ENCODE data around the gene VPS37D.

VPS37D gene

GRCh38 chr7:73699370-73700068 is 31.9 kb downstream of the VPS37D start:
- no peak overlapping the region for H3K4me3 ChIP-seq (ENCODE audit: low read depth, low read length)
- no peak overlapping the region for H2AFZ ChIP-seq (ENCODE audit: low read length, unreplicated experiment)
- peaks cover 20% of the 10 kb centered on the region; the same call in 1 of the 2 replicates for H3K36me3 ChIP-seq (ENCODE audit: insufficient read depth, low read length)
- peaks cover 7% of the 10 kb centered on the region for H3K79me2 ChIP-seq (ENCODE audit: control insufficient read depth, insufficient read depth, low read length, unreplicated experiment)
- H3K27me3 ChIP-seq (ENCODE audit: insufficient read depth, low read length) = no peaks in the 10 kb centered on the region
- peaks cover 5% of the 10 kb centered on the region for H3K4me1 ChIP-seq (ENCODE audit: control insufficient read depth, insufficient read depth, low read length, unreplicated experiment)
- no peak overlapping the region for H3K27ac ChIP-seq (ENCODE audit: low read depth, low read length)

- no peaks in the 10 kb centered on the region for H3K27me3 ChIP-seq (ENCODE audit: insufficient read depth, low read length)
- H2AFZ ChIP-seq (ENCODE audit: low read length, unreplicated experiment) = no peak overlapping the region
- peaks cover 22% of the 10 kb centered on the region; the same call in 1 of the 2 replicates for H3K36me3 ChIP-seq (ENCODE audit: insufficient read depth, low read length)
- H3K4me1 ChIP-seq (ENCODE audit: control insufficient read depth, insufficient read depth, low read length, unreplicated experiment) = peaks cover 11% of the 10 kb centered on the region
- H3K79me2 ChIP-seq (ENCODE audit: control insufficient read depth, insufficient read depth, low read length, unreplicated experiment) = peaks cover 7% of the 10 kb centered on the region
- no peak overlapping the region for H3K27ac ChIP-seq (ENCODE audit: low read depth, low read length)
- no peak overlapping the region for H3K4me3 ChIP-seq (ENCODE audit: low read depth, low read length)
Observed at GRCh38 chr7:73700069-73700423, 32.4 kb downstream of the VPS37D start.

GRCh38 chr7:73700581-73701134 is 33.0 kb downstream of the VPS37D start:
- Histone ChIP-seq H3K4me1 (ENCODE audit: control insufficient read depth, insufficient read depth, low read length, unreplicated experiment) (peaks cover 17% of the 10 kb centered on the region), H3K4me3 (ENCODE audit: low read depth, low read length) (no peak overlapping the region), H3K79me2 (ENCODE audit: control insufficient read depth, insufficient read depth, low read length, unreplicated experiment) (peaks cover 7% of the 10 kb centered on the region), H3K36me3 (ENCODE audit: insufficient read depth, low read length) (peaks cover 22% of the 10 kb centered on the region; the same call in 1 of the 2 replicates), H3K27ac (ENCODE audit: low read depth, low read length) (no peak overlapping the region), H3K27me3 (ENCODE audit: insufficient read depth, low read length) (no peaks in the 10 kb centered on the region), H2AFZ (ENCODE audit: low read length, unreplicated experiment) (no peak overlapping the region)

- H3K4me3 ChIP-seq (ENCODE audit: low read depth, low read length) = no peak overlapping the region
- H3K4me1 ChIP-seq (ENCODE audit: control insufficient read depth, insufficient read depth, low read length, unreplicated experiment) = peaks cover 25% of the 10 kb centered on the region
- H3K27me3 ChIP-seq (ENCODE audit: insufficient read depth, low read length) = no peaks in the 10 kb centered on the region
- peaks cover 11% of the 10 kb centered on the region for H3K79me2 ChIP-seq (ENCODE audit: control insufficient read depth, insufficient read depth, low read length, unreplicated experiment)
- no peak overlapping the region for H3K27ac ChIP-seq (ENCODE audit: low read depth, low read length)
- peaks cover 22% of the 10 kb centered on the region; the same call in 1 of the 2 replicates for H3K36me3 ChIP-seq (ENCODE audit: insufficient read depth, low read length)
- H2AFZ ChIP-seq (ENCODE audit: low read length, unreplicated experiment) = no peak overlapping the region
Observed at GRCh38 chr7:73701357-73701995, 33.8 kb downstream of the VPS37D start.

- H3K27me3 ChIP-seq (ENCODE audit: insufficient read depth, low read length) = no peaks in the 10 kb centered on the region
- H3K4me1 ChIP-seq (ENCODE audit: control insufficient read depth, insufficient read depth, low read length, unreplicated experiment) = peaks cover 33% of the 10 kb centered on the region
- H3K36me3 ChIP-seq (ENCODE audit: insufficient read depth, low read length) = peaks cover 22% of the 10 kb centered on the region; the same call in 1 of the 2 replicates
- no peak overlapping the region for H3K4me3 ChIP-seq (ENCODE audit: low read depth, low read length)
- no peak overlapping the region for H2AFZ ChIP-seq (ENCODE audit: low read length, unreplicated experiment)
- peaks cover 18% of the 10 kb centered on the region for H3K79me2 ChIP-seq (ENCODE audit: control insufficient read depth, insufficient read depth, low read length, unreplicated experiment)
- H3K27ac ChIP-seq (ENCODE audit: low read depth, low read length) = no peak overlapping the region
Observed at GRCh38 chr7:73702226-73702625, 34.6 kb downstream of the VPS37D start.

- Histone ChIP-seq H3K27me3 (ENCODE audit: insufficient read depth, low read length) (no peaks in the 10 kb centered on the region), H3K4me1 (ENCODE audit: control insufficient read depth, insufficient read depth, low read length, unreplicated experiment) (peaks cover 36% of the 10 kb centered on the region), H3K79me2 (ENCODE audit: control insufficient read depth, insufficient read depth, low read length, unreplicated experiment) (peaks cover 19% of the 10 kb centered on the region), H3K36me3 (ENCODE audit: insufficient read depth, low read length) (peaks cover 22% of the 10 kb centered on the region; the same call in 1 of the 2 replicates), H3K4me3 (ENCODE audit: low read depth, low read length) (no peak overlapping the region), H2AFZ (ENCODE audit: low read length, unreplicated experiment) (no peak overlapping the region), H3K27ac (ENCODE audit: low read depth, low read length) (no peak overlapping the region)
Observed at GRCh38 chr7:73702665-73703064, 35.0 kb downstream of the VPS37D start.

GRCh38 chr7:73703225-73703624 is 35.6 kb downstream of the VPS37D start:
- no peak overlapping the region for H3K27ac ChIP-seq (ENCODE audit: low read depth, low read length)
- no peak overlapping the region for H3K4me3 ChIP-seq (ENCODE audit: low read depth, low read length)
- H3K79me2 ChIP-seq (ENCODE audit: control insufficient read depth, insufficient read depth, low read length, unreplicated experiment) = peaks cover 20% of the 10 kb centered on the region
- no peak overlapping the region for H2AFZ ChIP-seq (ENCODE audit: low read length, unreplicated experiment)
- peaks cover 38% of the 10 kb centered on the region for H3K4me1 ChIP-seq (ENCODE audit: control insufficient read depth, insufficient read depth, low read length, unreplicated experiment)
- H3K27me3 ChIP-seq (ENCODE audit: insufficient read depth, low read length) = no peaks in the 10 kb centered on the region
- H3K36me3 ChIP-seq (ENCODE audit: insufficient read depth, low read length) = peaks cover 22% of the 10 kb centered on the region; the same call in 1 of the 2 replicates

- Histone ChIP-seq H3K27ac (ENCODE audit: low read depth, low read length) (peak overlapping the region; percentile 14; the same call in 1 of the 2 replicates), H3K4me3 (ENCODE audit: low read depth, low read length) (no peak overlapping the region), H3K36me3 (ENCODE audit: insufficient read depth, low read length) (peaks cover 23% of the 10 kb centered on the region; the same call in 1 of the 2 replicates), H3K4me1 (ENCODE audit: control insufficient read depth, insufficient read depth, low read length, unreplicated experiment) (peaks cover 46% of the 10 kb centered on the region), H2AFZ (ENCODE audit: low read length, unreplicated experiment) (no peak overlapping the region), H3K79me2 (ENCODE audit: control insufficient read depth, insufficient read depth, low read length, unreplicated experiment) (peaks cover 28% of the 10 kb centered on the region), H3K27me3 (ENCODE audit: insufficient read depth, low read length) (no peaks in the 10 kb centered on the region)
Observed at GRCh38 chr7:73703757-73704639, 36.4 kb downstream of the VPS37D start.

GRCh38 chr7:73704640-73705550 is 37.3 kb downstream of the VPS37D start:
- Histone ChIP-seq H3K4me3 (ENCODE audit: low read depth, low read length) (no peak overlapping the region), H2AFZ (ENCODE audit: low read length, unreplicated experiment) (no peak overlapping the region)

More at GRCh38 chr7:73704640-73705550, 37.3 kb downstream of the VPS37D start:
- Histone ChIP-seq H3K4me1 (ENCODE audit: control insufficient read depth, insufficient read depth, low read length, unreplicated experiment) (peaks cover 51% of the 10 kb centered on the region), H3K27ac (ENCODE audit: low read depth, low read length) (peak overlapping the region; percentile 59), H3K79me2 (ENCODE audit: control insufficient read depth, insufficient read depth, low read length, unreplicated experiment) (peaks cover 37% of the 10 kb centered on the region), H3K27me3 (ENCODE audit: insufficient read depth, low read length) (no peaks in the 10 kb centered on the region), H3K36me3 (ENCODE audit: insufficient read depth, low read length) (peaks cover 23% of the 10 kb centered on the region; the same call in 1 of the 2 replicates)
